Renal cortex interstitium (tissue), 11 donors: Measurements from ENCODE around the gene LAMA3. TPM values are rescaled to one million over a fixed set of nuclear protein-coding genes. Genes with fewer than 3 reads are reported as not detected.

Source experiments
- DNase-seq, 11 donors: peaks; one replicate each; pipeline ENCODE4 v3.0.0-alpha.2; 2013; ENCODE audit warnings: low read depth in 9 of 11, low spot score in 4 of 11; ENCODE audit errors: extremely low read depth in 1 of 11
- polyA plus RNA-seq, 3 donors: library from polyadenylated mRNA; unstranded; fragments of 120-200 nt; gene quantifications; one replicate each; pipeline ENCODE4 v1.2.1, GENCODE V29; 2013; ENCODE audit not compliant: insufficient read length in 3 of 3

The LAMA3 gene
- polyA plus RNA-seq, 3 donors: 1.7 to 2.2 (median 2.1) TPM

DNA sequence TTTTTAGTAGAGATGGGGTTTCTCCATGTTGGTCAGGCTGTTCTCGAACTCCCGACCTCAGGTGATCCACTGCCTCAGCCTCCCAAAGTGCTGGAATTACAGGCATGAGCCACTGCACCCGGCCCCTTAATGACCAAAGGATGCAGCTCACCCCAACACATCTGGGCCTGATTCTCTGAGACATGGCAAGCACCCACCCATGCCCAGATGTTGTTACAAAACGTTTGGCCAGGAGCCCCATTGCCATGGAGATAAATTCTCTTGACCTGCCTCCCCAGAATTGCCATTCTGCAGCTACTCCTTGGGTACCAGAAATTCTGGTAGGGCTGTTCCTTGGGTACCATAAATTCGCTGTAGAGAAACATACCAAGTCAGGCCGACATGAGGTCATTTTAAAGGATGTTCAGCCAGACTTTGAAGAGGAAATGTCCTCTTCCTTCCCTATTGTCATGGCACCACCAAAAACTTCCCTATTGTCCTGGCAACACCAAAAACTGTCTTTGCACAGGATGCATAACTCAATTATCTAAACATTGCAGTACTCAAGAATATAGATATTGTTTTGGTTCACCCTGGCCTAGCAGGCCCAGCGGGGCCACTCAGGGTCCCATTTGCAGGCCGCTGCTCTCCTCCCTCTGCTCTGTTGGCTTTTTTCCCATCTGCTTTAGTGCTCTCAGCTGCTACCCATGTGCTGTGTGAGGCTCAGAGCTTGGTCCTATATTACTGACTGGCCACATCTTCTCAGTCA lies 164.4 kb downstream of the LAMA3 start:
- DNase-seq: no peak

DNA sequence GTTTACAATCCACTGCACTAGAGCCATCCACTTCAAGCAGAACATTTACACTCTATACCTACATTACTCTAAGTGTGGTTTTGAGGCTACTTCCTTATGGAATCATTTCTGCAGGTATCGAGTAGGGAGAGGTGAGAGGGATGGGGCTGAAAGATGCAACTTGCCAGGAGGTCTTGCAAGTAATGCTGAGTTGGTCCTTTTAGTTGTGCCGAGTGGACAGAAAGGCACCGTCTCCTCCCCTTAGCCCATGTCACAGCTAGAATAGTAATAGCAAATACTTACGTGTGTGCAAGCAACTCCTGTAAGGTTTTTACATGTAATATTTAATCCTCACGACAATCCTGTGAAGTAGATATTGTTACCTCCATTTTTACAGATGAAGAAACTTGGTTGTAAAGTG lies 166.5 kb downstream of the LAMA3 start:
- no peak for DNase-seq

DNA sequence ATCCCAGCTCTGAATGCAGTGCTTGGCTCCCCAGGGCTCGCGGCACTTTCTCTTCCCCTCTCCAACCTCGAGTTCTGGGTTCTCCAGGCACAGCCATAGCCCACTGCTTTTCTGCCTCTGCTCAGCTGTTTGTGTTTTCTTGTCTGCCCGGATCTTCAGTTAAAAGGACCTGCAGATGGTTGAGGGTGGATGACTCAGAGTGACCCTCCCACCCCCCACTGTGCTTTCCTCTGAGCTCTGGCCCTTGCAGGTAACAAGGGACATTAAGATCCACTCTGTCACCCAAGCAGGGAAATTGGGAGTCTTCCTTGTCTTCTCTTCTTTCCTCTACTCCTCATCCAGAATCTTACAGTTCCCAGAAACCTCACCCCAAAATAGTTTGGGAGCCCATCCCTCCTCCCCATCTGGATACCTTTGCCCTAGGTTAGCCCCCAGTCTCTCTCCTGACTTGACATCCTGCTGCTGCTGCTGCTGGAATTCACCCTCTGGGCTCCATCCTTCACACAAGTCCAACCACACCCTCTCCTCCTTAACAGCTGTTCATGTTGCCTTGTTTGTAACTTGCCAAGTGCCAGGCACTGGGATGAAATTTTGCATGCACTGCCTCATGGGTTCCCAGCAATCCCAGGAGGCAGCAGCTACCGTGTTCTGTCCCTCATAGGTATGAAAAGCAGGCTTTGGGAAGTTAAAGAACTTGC lies 167.4 kb downstream of the LAMA3 start:
- DNase-seq: no peak

DNA sequence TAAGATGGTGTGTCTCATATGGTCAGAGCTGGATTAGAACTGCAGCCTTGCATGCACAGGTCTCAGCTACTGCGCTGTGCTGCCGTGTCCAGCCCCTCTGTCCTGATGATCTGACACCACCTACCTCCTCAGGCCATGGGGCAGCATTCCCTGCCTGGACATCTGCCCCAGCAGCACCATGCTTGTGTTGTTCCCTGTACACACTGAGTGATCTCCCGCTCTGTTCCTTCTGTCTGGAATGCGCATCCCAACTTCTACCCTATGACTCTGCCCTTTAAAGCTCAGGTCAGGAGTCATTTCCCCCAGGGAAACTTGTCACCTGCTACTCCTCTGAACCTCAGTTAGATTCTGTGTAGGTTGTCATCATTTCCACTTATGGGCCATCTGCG lies 167.9 kb downstream of the LAMA3 start:
- DNase-seq: no peak

DNA sequence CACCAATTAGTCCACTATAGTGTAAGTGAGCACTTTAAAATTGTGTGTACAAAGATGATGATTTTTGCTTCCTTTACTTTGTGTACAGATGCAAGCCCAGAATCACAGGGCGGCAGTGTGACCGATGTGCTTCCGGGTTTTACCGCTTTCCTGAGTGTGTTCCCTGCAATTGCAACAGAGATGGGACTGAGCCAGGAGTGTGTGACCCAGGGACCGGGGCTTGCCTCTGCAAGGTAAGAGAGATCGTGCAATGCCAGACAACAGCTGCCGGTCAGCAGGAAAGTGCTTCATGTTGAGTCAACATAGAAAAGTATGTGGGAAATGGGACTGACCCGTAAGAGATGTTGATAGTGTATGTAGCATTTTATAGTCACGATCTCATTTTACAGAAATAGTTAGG lies 168.5 kb downstream of the LAMA3 start:
- no peak for DNase-seq

DNA sequence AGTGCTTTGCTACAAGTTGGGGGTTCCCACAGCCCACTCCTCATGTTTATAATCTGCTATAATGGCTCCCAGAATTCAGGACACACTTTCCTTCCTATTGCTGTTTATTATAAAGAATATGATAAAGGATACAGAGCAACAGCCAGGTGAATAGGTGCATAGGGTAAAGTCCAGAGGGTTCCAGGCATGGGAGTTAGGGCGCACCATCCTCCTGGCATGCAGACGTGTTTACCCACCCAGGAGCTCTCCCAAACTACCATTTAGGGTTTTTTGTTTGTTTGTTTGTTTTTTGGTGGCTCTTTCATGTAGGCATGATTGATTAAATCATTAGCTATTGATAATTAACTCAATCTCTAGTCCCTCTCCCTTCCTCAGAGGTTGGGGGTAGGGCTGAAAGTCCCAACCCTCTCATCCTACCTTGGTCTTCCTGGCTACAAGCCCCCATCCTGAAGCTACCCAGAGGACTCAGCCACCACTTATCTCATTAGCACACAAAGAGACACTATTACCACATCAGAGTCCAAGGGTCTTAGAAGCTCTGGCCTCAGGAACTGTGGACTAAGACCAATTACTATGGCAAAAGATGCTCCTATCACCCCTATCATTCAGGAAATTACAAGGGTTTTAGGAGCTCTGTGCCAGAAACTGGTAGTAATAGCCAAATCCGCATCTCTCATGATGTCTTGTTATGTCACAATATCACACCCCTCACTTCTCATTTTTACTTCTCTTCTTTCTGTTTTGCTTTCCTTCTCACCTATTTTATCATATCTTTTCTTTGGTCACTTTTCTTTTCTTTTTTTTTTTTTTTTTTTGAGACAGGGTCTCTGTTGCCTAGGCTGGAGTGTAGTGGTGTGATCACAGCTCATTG lies 170.4 kb downstream of the LAMA3 start:
- DNase-seq: no peak

DNA sequence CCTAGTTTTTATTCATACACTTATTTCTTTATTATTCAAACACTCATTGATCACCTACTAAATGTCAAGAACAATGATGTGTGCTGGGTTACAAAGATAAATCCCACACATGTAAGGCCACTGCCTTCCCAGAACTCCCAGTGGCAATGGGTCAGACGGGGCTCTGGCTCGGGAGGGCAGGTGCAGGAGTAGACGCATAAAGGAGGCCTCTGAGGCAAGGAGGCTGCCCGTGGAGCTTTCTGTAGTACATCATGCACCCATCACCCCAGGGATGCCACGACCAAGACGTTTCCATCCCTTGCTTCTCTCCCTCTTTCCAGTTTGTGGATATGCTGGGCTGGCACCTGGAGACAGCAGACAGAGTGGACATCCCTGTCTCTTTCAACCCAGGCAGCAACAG lies 172.1 kb downstream of the LAMA3 start:
- no peak for DNase-seq

DNA sequence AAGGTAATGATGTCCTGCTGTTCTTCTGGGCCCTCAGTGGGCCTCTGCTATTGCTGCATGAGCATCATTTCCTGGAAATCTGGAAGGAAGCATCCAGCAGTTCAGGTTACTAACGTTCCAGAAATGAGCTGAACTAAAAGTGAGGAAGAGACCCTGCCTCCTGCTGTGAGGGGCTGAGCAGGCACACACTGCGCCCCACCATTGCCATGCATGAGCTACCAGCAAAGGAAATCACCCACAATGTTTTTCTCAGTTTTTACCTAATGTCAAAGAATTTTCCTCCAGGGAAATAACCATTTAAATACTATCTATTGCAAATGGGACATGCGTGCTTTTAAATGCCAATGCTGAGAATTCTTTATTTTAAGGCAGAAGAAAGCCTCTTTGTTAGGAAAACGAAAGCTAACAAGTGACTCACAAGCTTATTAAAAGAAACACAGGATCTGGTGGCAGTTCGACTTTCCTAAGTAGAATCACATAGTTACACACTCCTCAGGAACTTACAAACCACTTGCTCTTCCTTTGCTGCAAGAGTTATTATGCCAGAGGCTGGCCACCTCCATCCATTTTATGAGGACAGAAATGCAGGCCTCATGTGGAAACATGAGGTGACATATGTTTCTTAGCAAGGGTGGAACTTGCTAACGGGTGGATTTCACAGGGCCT lies 172.7 kb downstream of the LAMA3 start:
- DNase-seq: no peak

DNA sequence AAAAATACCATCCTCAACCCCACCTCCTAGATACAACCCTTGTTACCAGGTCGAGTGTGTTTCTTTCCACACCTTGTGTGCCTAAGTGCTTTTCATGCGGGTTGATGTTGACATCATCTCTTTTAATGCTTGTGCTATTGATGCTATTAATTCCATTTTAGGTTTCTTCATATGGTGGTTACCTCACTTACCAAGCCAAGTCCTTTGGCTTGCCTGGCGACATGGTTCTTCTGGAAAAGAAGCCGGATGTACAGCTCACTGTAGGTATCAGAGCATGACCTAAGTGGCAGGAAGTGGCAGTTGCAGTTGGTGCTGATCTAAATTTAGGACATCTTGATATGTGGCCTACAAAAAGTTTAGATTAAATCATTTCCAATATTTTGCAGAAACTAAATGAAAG lies 175.4 kb downstream of the LAMA3 start:
- no peak for DNase-seq

DNA sequence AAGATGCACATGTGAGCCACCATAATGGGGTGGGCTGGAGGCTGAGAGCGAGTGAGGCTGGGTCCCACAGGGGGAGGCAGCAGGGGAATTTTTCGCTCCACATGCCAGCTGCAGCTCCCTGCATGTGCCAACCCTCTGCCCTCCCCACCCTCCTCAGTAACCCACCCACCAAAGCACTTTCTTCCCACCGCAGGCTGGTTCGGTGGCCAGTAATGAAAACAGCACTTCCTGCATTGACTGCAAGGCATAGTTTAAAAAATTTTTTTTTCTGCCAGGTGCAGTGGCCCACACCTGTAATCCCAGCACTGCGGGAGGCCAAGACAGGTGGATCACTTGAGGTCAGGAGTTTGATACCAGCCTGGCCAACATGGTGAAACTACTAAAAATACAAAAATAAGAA lies 177.8 kb downstream of the LAMA3 start:
- no peak for DNase-seq

DNA sequence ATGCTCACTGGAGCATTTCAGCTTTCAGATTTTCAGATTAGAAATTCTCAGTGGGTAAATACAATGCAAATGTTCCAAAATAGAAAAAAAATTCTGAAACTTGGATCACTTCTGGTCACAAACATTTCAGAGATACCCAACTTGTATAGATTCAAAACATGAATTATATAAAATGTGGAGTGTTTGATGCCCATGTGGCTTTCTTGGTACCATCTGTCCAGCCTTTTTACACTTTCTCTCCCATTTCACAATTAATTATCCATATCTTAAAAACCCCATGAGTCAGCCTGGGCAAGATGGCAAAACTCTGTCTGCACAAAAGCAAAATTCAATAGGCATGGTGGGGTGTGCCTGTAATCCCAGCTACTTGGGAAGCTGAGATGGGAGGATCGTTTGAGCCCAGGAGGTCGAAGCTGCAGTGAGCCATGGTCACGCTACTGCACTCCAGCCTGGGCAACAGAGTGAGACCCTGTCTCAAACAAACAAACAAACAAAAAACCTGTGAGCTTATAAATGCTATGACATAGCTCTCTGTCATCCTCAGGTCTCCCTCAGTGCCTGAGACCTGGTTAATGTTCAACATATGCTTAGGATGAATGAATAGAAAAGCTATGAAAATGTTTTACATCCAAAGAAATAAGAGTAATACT lies 179.0 kb downstream of the LAMA3 start:
- DNase-seq: no peak

DNA sequence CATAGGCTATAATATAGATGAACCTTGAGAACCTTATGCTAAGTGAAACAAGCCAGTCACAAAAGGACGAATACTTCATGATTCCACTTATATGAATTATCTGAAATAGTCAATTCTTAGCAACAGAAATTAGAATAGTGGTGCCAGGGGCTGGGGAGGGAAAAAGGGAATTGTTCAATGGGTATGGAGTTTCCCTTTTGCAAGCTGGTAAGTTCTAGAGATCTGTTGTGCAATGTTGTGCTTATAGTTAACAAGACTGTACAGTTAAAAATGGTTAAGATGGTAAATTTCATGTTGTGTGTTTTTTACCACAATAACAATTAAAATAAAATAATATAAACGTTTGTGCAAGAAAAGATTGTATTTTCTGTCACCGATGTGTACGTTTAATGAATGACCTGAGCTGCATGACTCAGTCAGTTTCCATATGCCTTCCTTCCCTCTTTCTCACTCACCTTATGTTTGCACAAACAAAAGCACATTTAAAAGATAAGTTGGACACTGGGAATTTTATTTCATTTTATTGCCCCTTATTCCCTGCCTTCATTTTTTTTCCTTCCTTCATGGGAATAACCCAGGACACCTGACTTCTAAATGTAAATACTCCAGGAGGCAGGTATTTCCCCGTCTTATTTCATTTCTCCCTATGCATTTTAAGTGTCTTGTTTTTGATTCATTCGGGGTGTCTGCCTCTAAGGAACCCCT lies 181.6 kb downstream of the LAMA3 start:
- no peak for DNase-seq

DNA sequence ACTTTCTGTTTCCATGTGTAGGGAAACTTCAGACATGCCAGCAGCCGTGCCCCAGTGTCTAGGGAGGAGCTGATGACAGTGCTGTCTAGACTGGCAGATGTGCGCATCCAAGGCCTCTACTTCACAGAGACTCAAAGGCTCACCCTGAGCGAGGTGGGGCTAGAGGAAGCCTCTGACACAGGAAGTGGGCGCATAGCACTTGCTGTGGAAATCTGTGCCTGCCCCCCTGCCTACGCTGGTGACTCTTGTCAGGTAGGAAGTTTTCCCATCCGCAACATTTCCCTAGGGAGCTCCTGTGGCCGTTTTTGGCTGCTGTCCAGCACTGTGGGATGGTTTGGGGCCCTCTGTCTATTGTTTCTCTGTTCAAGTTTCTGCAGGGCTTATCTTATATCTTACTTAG lies 182.2 kb downstream of the LAMA3 start:
- no peak for DNase-seq

DNA sequence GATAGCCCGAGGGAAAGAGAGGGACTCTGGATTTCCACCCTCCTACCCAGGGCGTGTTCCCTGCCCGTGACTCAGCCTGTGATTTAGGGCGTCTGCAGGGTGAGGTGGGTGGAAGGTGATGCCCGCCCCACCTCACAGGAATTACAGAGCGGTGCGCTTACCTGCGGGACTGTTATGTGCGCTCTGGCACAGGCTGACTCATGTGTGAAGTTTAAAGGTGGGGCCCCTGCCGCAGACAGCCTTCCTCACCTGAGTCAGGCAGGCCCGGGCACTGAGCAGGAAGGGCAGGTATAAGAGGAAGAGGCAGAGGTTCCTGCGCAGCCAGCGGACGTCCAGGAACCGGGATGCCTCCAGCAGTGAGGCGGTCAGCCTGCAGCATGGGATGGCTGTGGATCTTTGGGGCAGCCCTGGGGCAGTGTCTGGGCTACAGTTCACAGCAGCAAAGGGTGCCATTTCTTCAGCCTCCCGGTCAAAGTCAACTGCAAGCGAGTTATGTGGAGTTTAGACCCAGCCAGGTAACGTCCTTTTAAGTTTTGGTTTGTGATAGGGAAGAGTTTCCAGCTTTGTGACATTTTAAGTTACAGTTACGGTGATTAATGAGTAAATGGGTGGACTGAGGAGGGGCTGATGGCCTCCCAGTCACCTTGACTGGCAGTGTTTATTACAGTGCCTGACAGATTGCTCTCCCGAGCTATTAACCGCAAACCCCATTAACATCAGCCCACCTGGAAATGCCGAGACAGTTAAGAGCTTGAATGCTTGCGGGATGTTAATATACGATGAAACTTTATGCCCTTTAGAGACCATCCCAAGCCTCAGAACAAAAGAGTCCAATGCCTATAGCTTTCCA lies 183.7 kb downstream of the LAMA3 start:
- DNase-seq: peak in 7 of 11 donors; percentile 12 to 59 (median 34)

DNA sequence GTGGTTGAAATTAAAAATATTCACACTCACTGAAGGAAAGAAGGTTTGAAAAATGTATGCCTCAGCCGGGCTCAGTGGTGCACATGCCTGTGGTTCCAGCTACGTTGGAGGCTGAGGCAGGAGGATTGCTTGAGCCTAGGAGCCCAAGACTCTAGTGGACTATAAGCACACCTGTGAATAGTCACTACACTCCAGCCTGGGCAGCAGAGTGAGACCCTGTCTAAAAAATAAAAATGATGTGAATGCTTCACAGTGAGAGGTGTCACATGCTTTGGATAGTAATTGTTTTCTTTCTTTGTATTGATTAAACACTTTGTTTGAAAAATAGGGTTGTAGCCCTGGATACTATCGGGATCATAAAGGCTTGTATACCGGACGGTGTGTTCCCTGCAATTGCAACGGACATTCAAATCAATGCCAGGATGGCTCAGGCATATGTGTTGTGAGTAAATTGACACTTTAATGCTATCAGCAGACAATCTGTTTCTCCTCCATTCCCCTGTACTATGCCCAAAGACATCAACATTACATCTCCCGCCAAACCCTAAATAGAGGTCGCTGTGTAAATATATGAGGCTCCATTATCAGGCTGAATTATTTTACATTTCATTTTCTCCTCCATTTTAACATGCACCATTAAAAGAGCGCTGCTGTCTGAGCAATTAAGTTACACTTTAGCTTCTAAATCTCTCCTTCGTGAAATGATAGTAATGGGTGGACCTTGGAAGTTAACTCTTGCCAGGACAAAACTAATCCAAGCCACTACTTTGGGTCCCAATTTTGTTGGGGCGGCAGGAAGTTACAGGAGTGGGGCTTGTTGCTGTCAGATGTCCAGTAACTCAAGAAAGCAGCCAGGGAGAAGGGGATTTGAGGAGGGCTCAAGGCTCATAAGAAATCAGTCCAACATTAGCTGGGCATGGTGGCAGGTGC lies 187.0 kb downstream of the LAMA3 start:
- DNase-seq: no peak

DNA sequence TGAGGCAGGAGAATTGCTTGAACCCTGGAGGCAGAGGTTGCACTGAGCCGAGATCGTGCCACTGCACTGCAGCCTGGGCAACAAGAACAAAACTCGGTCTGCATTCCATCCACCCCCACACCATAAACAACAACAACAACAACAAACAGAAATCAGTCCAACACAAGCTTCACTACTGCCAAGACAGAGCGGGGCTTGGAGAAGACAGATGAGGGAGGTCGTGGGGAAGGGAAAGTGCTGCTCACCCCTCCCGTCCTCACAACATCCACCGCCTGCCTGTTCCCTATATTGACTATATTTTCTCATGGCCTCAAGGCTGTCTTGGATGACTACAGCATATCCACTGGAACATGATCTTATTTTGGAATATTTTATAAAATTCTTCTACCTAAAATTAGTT lies 187.7 kb downstream of the LAMA3 start:
- DNase-seq: no peak
